ENCODE data around the gene SYT2.

GRCh38 chr1:202711949-202712635, 1.8 kb upstream of the SYT2 start:
- TF ChIP-seq CTCF (IDR thresholded peaks at IDR 0.05 in 2 of 3, conservative IDR thresholded peaks at IDR 0.05 in 1 of 3; ENCODE audit: insufficient read depth in 2 of 3, low read depth in 1 of 3, low read length in 3 of 3) (no peak), IRF2 (CRISPR knock-in tag; IDR thresholded peaks at IDR 0.05) (no peak), MAZ (CRISPR knock-in tag; conservative IDR thresholded peaks at IDR 0.05 in 1 of 2, IDR thresholded peaks at IDR 0.05 in 1 of 2) (no peak), HNRNPH1 (optimal IDR thresholded peaks at IDR 0.05; ENCODE audit: low read depth, low read length) (no peak), BMI1 (IDR thresholded peaks at IDR 0.05; ENCODE audit: low read length) (no peak), ATF6 (CRISPR knock-in tag; IDR thresholded peaks at IDR 0.05) (no peak), ZBTB26 (CRISPR knock-in tag; IDR thresholded peaks at IDR 0.05) (no peak), SMARCA4 (IDR thresholded peaks at IDR 0.05) (no peak), FOS (IDR thresholded peaks at IDR 0.05; ENCODE audit: extremely low read depth, insufficient read length) (no peak), MCM2 (IDR thresholded peaks at IDR 0.05; ENCODE audit: low read depth) (no peak), USF1 (CRISPR knock-in tag; IDR thresholded peaks at IDR 0.05) (no peak), POLR2A (conservative IDR thresholded peaks at IDR 0.05) (no peak), ELK1 (CRISPR knock-in tag; IDR thresholded peaks at IDR 0.05) (no peak), FOXK1 (CRISPR knock-in tag; IDR thresholded peaks at IDR 0.05; ENCODE audit: borderline replicate concordance) (no peak)
